ENCODE measurements around the gene P2RX1.
"Not testable (repeated sequence)": the region's sequence is repeated elsewhere in the genome, so short reads cannot be mapped to it uniquely, and the experiment has no call there.

The P2RX1 gene

GRCh38 chr17:3857261-3858105, 58.8 kb downstream of the P2RX1 start:
- no peak for DNase-seq (ENCODE audit: low read depth)

DNA sequence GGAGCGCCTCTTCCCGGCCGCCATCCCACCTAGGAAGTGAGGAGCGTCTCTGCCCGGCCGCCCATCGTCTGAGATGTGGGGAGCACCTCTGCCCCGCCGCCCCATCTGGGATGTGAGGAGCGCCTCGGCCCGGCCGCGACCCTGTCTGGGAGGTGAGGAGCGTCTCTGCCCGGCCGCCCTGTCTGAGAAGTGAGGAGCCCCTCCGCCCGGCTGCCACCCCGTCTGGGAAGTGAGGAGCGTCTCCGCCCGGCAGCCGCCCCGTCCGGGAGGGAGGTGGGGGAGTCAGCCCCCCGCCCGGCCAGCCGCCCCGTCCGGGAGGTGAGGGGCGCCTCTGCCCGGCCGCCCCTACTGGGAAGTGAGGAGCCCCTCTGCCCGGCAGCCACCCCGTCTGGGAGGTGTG, 62.1 kb downstream of the P2RX1 start:
- DNase-seq (ENCODE audit: low read depth) = not testable (repeated sequence)

GRCh38 chr17:3852561-3852960, 63.7 kb downstream of the P2RX1 start:
- no peak for DNase-seq (ENCODE audit: low read depth)

DNA sequence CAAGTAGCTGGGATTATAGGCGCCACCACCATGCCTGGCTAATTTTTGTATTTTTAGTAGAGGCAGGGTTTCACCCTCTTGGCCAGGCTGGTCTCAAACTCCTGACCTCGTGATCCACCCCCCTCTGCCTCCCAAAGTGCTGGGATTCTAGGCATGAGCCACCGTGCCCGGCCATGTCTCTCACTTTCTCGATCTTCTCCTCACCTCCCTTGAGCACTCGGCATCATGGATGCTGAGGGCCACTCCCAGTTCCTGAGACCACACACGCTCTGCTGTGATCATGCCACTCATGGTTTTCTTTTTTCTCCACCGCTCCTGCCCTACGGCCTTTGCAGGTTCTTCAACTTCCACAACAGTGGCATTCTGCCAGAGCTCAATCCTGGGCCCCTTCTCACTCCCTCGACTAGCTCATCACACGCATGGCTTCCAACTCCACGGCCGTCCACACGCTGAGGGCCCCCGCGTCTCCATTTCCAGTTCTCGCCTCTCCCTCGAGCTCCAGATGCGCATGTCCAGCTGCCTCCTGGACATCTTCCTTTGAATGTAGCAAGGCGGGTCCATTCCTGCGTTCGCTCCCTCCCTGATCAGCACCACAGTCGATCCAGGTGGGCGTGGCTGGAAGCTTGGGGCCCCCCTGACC, 64.7 kb downstream of the P2RX1 start:
- DNase-seq (ENCODE audit: low read depth) = no peak

GRCh38 chr17:3848229-3848835, 67.9 kb downstream of the P2RX1 start:
- no peak for DNase-seq (ENCODE audit: low read depth)

DNA sequence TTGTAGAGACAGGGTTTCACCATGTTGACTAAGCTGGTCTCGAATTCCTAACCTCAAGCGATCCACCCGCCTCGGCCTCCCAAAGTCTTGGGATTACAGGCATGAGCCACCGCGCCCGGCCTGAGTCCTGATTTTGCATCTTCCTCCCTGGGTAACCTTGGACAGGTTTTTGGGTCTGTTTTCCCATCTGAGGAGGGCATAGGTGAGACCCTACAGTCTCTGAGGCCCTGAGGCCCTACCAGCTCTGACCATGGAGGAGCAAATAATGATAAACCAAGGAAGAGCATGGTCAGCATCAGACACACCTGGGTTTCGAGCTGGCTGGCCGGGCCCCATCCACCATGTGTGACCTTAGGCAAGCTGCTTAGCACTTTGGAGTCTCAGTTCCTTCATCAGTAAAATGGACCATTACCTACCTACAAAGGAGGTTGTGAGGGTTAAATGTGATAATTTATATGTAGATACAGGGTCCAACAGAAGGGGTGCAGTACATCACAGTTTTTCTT, 69.0 kb downstream of the P2RX1 start:
- no peak for DNase-seq (ENCODE audit: low read depth)

All from stromal cell of bone marrow (primary cell).